Gastroesophageal sphincter (tissue), 4 donors: ENCODE data around the gene LYRM4. TPM values are rescaled to one million over a fixed set of nuclear protein-coding genes. Genes with fewer than 3 reads are reported as not detected.

ENCODE experiments used
- ATAC-seq: fragments of 150-250 bp; one replicate; pipeline ENCODE4 v1.9.1; 2016; ENCODE audit warnings: mild to moderate bottlenecking, moderate library complexity
- H3K27ac ChIP-seq, 4 donors: fragments of 200-600 bp; sonication (generic) in 3 of 4; 1 replicate in 3 of 4; 2 replicates in 1 of 4; pipeline ENCODE4 v1.5.1; 2016 to 2019
- H3K27me3 ChIP-seq: fragments of 200-600 bp; sonication (generic); one replicate; pipeline ENCODE4 v1.5.1; 2019
- H3K36me3 ChIP-seq, 2 donors: fragments of 200-600 bp; sonication (generic); one replicate each; pipeline ENCODE4 v1.5.1; 2019; ENCODE audit warnings: control low read depth in 1 of 2
- H3K4me1 ChIP-seq, 3 donors: fragments of 200-600 bp; sonication (generic); 1 replicate in 2 of 3; 2 replicates in 1 of 3; pipeline ENCODE4 v1.5.1; 2016 to 2019; ENCODE audit warnings: control low read depth in 2 of 3
- H3K4me3 ChIP-seq, 2 donors: fragments of 200-600 bp; sonication (generic); one replicate each; pipeline ENCODE4 v1.5.1; 2019; ENCODE audit warnings: mild to moderate bottlenecking in 1 of 2, moderate library complexity in 1 of 2
- H3K9me3 ChIP-seq, 3 donors: fragments of 200-600 bp; sonication (generic); one replicate each; pipeline ENCODE4 v1.5.1; 2017 to 2019; ENCODE audit warnings: control low read depth in 2 of 3
- CTCF ChIP-seq, 4 experiments: fragments of 200-600 bp in 2 of 4; fragments of 450-650 bp in 2 of 4; sonication (generic) in 1 of 4; IDR thresholded peaks; one replicate each; pipeline ENCODE4 v1.5.1; 2017 to 2019; ENCODE audit warnings: antibody characterized with exemption in 4 of 4, mild to moderate bottlenecking in 2 of 4, moderate library complexity in 2 of 4
- EP300 ChIP-seq: sonication (generic); formaldehyde crosslinking; IDR thresholded peaks from one replicate; pipeline ENCODE4 v1.6.1; 2017; ENCODE audit warnings: antibody characterized with exemption, mild to moderate bottlenecking
- POLR2A ChIP-seq, 2 donors: fragments of 450-650 bp; IDR thresholded peaks; one replicate each; pipeline ENCODE4 v1.6.1; 2017; ENCODE audit warnings: antibody characterized with exemption in 2 of 2, mild to moderate bottlenecking in 2 of 2, moderate library complexity in 1 of 2
- POLR2AphosphoS5 ChIP-seq: sonication (generic); formaldehyde crosslinking; IDR thresholded peaks from one replicate; pipeline ENCODE4 v1.6.1; 2017; ENCODE audit warnings: antibody characterized with exemption
- WGBS, 2 donors: methylation state at CpG; one replicate each; pipeline ENCODE4 v1.1.5; 2018; ENCODE audit warnings: low coverage in 1 of 2; 5-methylcytosine and 5-hydroxymethylcytosine counted together
- total RNA-seq, 4 donors: library from RNA; depleted of rRNA; stranded (reverse); fragments of >200 nt; gene quantifications; one replicate each; pipeline ENCODE4 v1.1.0, GENCODE V29; 2016

The LYRM4 gene
- total RNA-seq, 4 donors from 2014 or later: 16.4 to 27.9 (median 20.5) TPM

GRCh38 chr6:5250451-5250850 is 10.3 kb downstream of the LYRM4 start:
- WGBS, 2 donors: 87 to 90% methylated on average over 3 of the region's 3 CpGs
- H3K4me1 ChIP-seq: no peaks in the 10 kb centered on the region
- H3K9me3 ChIP-seq: no peaks in the 10 kb centered on the region
- no peak for ATAC-seq
- TF ChIP-seq CTCF (IDR thresholded peaks at IDR 0.05) (no peak), EP300 (no peak), POLR2A (IDR thresholded peaks at IDR 0.05) (no peak), POLR2AphosphoS5 (no peak)
- no peaks in the 10 kb centered on the region for H3K27me3 ChIP-seq
- no peak overlapping the region for H3K4me3 ChIP-seq
- H3K27ac ChIP-seq: no peak overlapping the region
- H3K36me3 ChIP-seq: peaks cover 0 to 14% of the 10 kb centered on the region in 2 donors

GRCh38 chr6:5249451-5250122 is 11.2 kb downstream of the LYRM4 start:
- peaks cover 0 to 14% of the 10 kb centered on the region in 2 donors for H3K36me3 ChIP-seq
- WGBS, 2 donors: 76 to 92% methylated on average over 5 of the region's 5 CpGs
- H3K27me3 ChIP-seq: no peaks in the 10 kb centered on the region
- H3K4me3 ChIP-seq: no peak overlapping the region
- no peak overlapping the region for H3K27ac ChIP-seq
- no peaks in the 10 kb centered on the region for H3K4me1 ChIP-seq
- no peaks in the 10 kb centered on the region for H3K9me3 ChIP-seq
- no peak for TF ChIP-seq POLR2AphosphoS5
- TF ChIP-seq EP300: no peak
- no peak for TF ChIP-seq CTCF (IDR thresholded peaks at IDR 0.05)
- TF ChIP-seq POLR2A (IDR thresholded peaks at IDR 0.05): no peak
- no peak for ATAC-seq

- 92 to 98% methylated on average over 4 to 9 of the region's 9 CpGs for WGBS, 2 donors
- ATAC-seq: no peak
- Histone ChIP-seq H3K36me3 (peaks cover 0 to 6% of the 10 kb centered on the region in 2 donors), H3K27ac (no peak overlapping the region), H3K27me3 (no peaks in the 10 kb centered on the region), H3K9me3 (no peaks in the 10 kb centered on the region), H3K4me1 (no peaks in the 10 kb centered on the region), H3K4me3 (no peak overlapping the region)
- no peak for TF ChIP-seq CTCF (IDR thresholded peaks at IDR 0.05)
- no peak for TF ChIP-seq POLR2AphosphoS5
- TF ChIP-seq POLR2A (IDR thresholded peaks at IDR 0.05): no peak
- TF ChIP-seq EP300: no peak
Measured at GRCh38 chr6:5248302-5249098, 12.2 kb downstream of the LYRM4 start.

- Histone ChIP-seq H3K36me3 (peaks cover 0 to 3% of the 10 kb centered on the region in 2 donors), H3K4me1 (no peaks in the 10 kb centered on the region), H3K4me3 (no peak overlapping the region), H3K9me3 (no peaks in the 10 kb centered on the region), H3K27me3 (no peaks in the 10 kb centered on the region), H3K27ac (no peak overlapping the region)
- TF ChIP-seq EP300 (no peak), CTCF (IDR thresholded peaks at IDR 0.05) (no peak), POLR2AphosphoS5 (no peak), POLR2A (IDR thresholded peaks at IDR 0.05) (no peak)
- no peak for ATAC-seq
- 82 to 96% methylated on average over 2 of the region's 2 CpGs for WGBS, 2 donors
Measured at GRCh38 chr6:5247201-5247600, 13.5 kb downstream of the LYRM4 start.
